CD4-positive, alpha-beta T cell treated with Interleukin-6 at 100 ng/mL for 8 hours (primary cell): ENCODE data around the gene CDC27.
"Not testable (repeated sequence)": the region's sequence is repeated elsewhere in the genome, so short reads cannot be mapped to it uniquely, and the experiment has no call there.

Experiments used
- DNase-seq: peaks from one replicate; pipeline ENCODE4 v3.0.0-alpha.2; 2020; ENCODE audit warnings: mixed read lengths, low spot score

CDC27 gene

GRCh38 chr17:47219621-47220475 is 30.8 kb upstream of the CDC27 start:
- DNase-seq: no peak

GRCh38 chr17:47218896-47219430 is 29.9 kb upstream of the CDC27 start:
- DNase-seq: no peak

GRCh38 chr17:47217279-47217678 is 28.2 kb upstream of the CDC27 start:
- peak; percentile 30 for DNase-seq

- not testable (repeated sequence) for DNase-seq
Observed at GRCh38 chr17:47216821-47217220, 27.7 kb upstream of the CDC27 start.

- no peak for DNase-seq
Observed at GRCh38 chr17:47214931-47215330, 25.8 kb upstream of the CDC27 start.

- no peak for DNase-seq
Observed at GRCh38 chr17:47213540-47213939, 24.4 kb upstream of the CDC27 start.

GRCh38 chr17:47212458-47212857 is 23.4 kb upstream of the CDC27 start:
- no peak for DNase-seq

GRCh38 chr17:47210779-47211178 is 21.7 kb upstream of the CDC27 start:
- no peak for DNase-seq

- no peak for DNase-seq
Observed at GRCh38 chr17:47210105-47210504, 21.0 kb upstream of the CDC27 start.

GRCh38 chr17:47209499-47209898 is 20.4 kb upstream of the CDC27 start:
- no peak for DNase-seq

- DNase-seq: no peak
Observed at GRCh38 chr17:47208744-47209488, 19.8 kb upstream of the CDC27 start, which contains the start of gene MYL4. TSS of gene MYL4 (plus strand) at chr17:47209348. CDS start at chr17:47209423, 75 bp downstream.

- DNase-seq: no peak
Observed at GRCh38 chr17:47207143-47208067, 18.3 kb upstream of the CDC27 start.

- peak; percentile 84 for DNase-seq
Observed at GRCh38 chr17:47205419-47205963, 16.4 kb upstream of the CDC27 start.

GRCh38 chr17:47204722-47205418 is 15.8 kb upstream of the CDC27 start:
- peak; percentile 53 for DNase-seq

- DNase-seq: peak; percentile 67
Observed at GRCh38 chr17:47203984-47204721, 15.1 kb upstream of the CDC27 start.

- no peak for DNase-seq
Observed at GRCh38 chr17:47201166-47201565, 12.1 kb upstream of the CDC27 start.

- DNase-seq: no peak
Observed at GRCh38 chr17:47200325-47200664, 11.2 kb upstream of the CDC27 start.

- DNase-seq: no peak
Observed at GRCh38 chr17:47199627-47200324, 10.7 kb upstream of the CDC27 start.

GRCh38 chr17:47197821-47198220 is 8.7 kb upstream of the CDC27 start:
- no peak for DNase-seq
